Endothelial cell of umbilical vein (primary cell): ENCODE results near the gene RSPH6A. TPM values are rescaled to one million over a fixed set of nuclear protein-coding genes. Genes with fewer than 3 reads are reported as not detected.

Source experiments
- BruUV-seq: library from RNA; stranded (reverse); fragments of 400-500 nt; replicated peaks from 2 replicates; lab custom pipeline; 2021; lab: Mats Ljungman, UMichigan
- CTCF ChIA-PET: fragments of 300-600, 350-600 bp; sonication (Branson Sonifier 250); formaldehyde crosslinking; loops from one replicate; lab custom pipeline; 2021; ENCODE audit warnings: antibody characterized with exemption, inconsistent platforms; lab: Charles Lee
- POLR2A ChIA-PET: fragments of 300-600, 350-600 bp; sonication (Branson Sonifier 250); formaldehyde crosslinking; loops from one replicate; lab custom pipeline; 2021; ENCODE audit warnings: antibody characterized with exemption, inconsistent platforms; lab: Charles Lee
- DNase-seq: peaks from one replicate; pipeline ENCODE4 v3.0.0-alpha.2; 2011; ENCODE audit warnings: low read depth, low spot score
- FAIRE-seq: peaks from 2 replicates; lab custom pipeline; 2011; peaks lifted over from hg19 to GRCh38; lab: Jason Lieb, UNC
- H2AFZ ChIP-seq: 2 replicates; pipeline ENCODE4 v1.6.0; 2012; ENCODE audit warnings: low read depth, low read length, control low read depth, inconsistent platforms
- H3K27ac ChIP-seq: 2 replicates; pipeline ENCODE4 v1.5.1; 2011; ENCODE audit warnings: low read depth, mild to moderate bottlenecking, control low read depth, low read length, moderate library complexity; ENCODE audit not compliant: insufficient read depth
- H3K27me3 ChIP-seq, 2 experiments: 2 replicates each; pipeline versions ENCODE4 v1.6.0 to v1.6.1; 2011; ENCODE audit warnings: low read length in 2 of 2, mixed read lengths in 1 of 2; ENCODE audit not compliant: control insufficient read depth in 2 of 2, insufficient read depth in 2 of 2
- H3K36me3 ChIP-seq, 2 experiments: 2 replicates in 1 of 2; 3 replicates in 1 of 2; pipeline ENCODE4 v1.5.1; 2011; ENCODE audit warnings: low read length in 2 of 2, mild to moderate bottlenecking in 1 of 2, moderate library complexity in 1 of 2; ENCODE audit not compliant: control insufficient read depth in 2 of 2, insufficient read depth in 2 of 2; ENCODE audit errors: extremely low read depth in 1 of 2
- H3K4me1 ChIP-seq: 3 replicates; pipeline ENCODE4 v1.5.1; 2011; ENCODE audit warnings: mild to moderate bottlenecking, low read length; ENCODE audit not compliant: control insufficient read depth, insufficient read depth; ENCODE audit errors: extremely low read depth
- H3K4me2 ChIP-seq: 2 replicates; pipeline ENCODE4 v1.6.1; 2011; ENCODE audit warnings: low read length, control low read depth, mixed read lengths; ENCODE audit not compliant: insufficient read depth
- H3K4me3 ChIP-seq, 3 experiments: fragments of 200-600 bp in 1 of 3; sonication (generic), shearing (Covaris generic) in 1 of 3; replicated peaks in 1 of 3; 2 replicates each; pipeline ENCODE4 v1.5.1; 2011 to 2016; ENCODE audit warnings: control low read depth in 3 of 3, low read length in 3 of 3, mild to moderate bottlenecking in 2 of 3, inconsistent platforms in 1 of 3, low read depth in 1 of 3, moderate library complexity in 1 of 3; ENCODE audit not compliant: insufficient read depth in 1 of 3
- H3K79me2 ChIP-seq: 2 replicates; pipeline ENCODE4 v1.6.0; 2012; ENCODE audit warnings: low read length, inconsistent platforms; ENCODE audit not compliant: control insufficient read depth, insufficient read depth
- H3K9ac ChIP-seq: replicated peaks from 2 replicates; pipeline ENCODE3; 2011; ENCODE audit warnings: low read length, control low read depth; ENCODE audit not compliant: insufficient read depth; ENCODE audit errors: extremely low read depth
- H3K9me1 ChIP-seq: replicated peaks from 3 replicates; pipeline ENCODE4 v1.6.0; 2011; ENCODE audit warnings: mild to moderate bottlenecking, low read length; ENCODE audit not compliant: control insufficient read depth, insufficient read depth; ENCODE audit errors: extremely low read depth
- H3K9me3 ChIP-seq: replicated peaks from 2 replicates; pipeline ENCODE4 v1.5.1; 2012; ENCODE audit warnings: low read length, inconsistent platforms; ENCODE audit not compliant: control insufficient read depth, insufficient read depth
- H4K20me1 ChIP-seq: replicated peaks from 2 replicates; pipeline ENCODE3; 2011; ENCODE audit warnings: mild to moderate bottlenecking, low read length; ENCODE audit not compliant: control insufficient read depth, insufficient read depth; ENCODE audit errors: extremely low read depth
- EZH2 ChIP-seq: IDR thresholded peaks from 2 replicates; pipeline ENCODE4 v1.6.1; 2012; ENCODE audit warnings: borderline replicate concordance, low read depth, mild to moderate bottlenecking, moderate library complexity, low read length, inconsistent platforms; ENCODE audit not compliant: severe bottlenecking
- FOS ChIP-seq: IDR thresholded peaks from 2 replicates; pipeline ENCODE4 v1.6.1; 2011; ENCODE audit warnings: mild to moderate bottlenecking, low read length, moderate library complexity, borderline replicate concordance; ENCODE audit not compliant: insufficient read depth
- GATA2 ChIP-seq: IDR thresholded peaks from 2 replicates; pipeline ENCODE4 v1.7.0; 2011; ENCODE audit warnings: low read depth, mild to moderate bottlenecking, moderate library complexity, mixed read lengths, low read length; ENCODE audit not compliant: insufficient read length, insufficient read depth
- POLR2A ChIP-seq: IDR thresholded peaks from 2 replicates; pipeline ENCODE4 v1.6.1; 2012; ENCODE audit warnings: low read depth, mild to moderate bottlenecking, control low read depth, low read length
- POLR2AphosphoS5 ChIP-seq: IDR thresholded peaks from 2 replicates; pipeline ENCODE4 v1.6.1; 2012; ENCODE audit warnings: low read depth, mild to moderate bottlenecking, control low read depth, low read length, moderate library complexity; ENCODE audit not compliant: insufficient read depth
- dilution Hi-C: fragments of 300-500 bp; cut with MboI; formaldehyde crosslinking; loops from one replicate; pipeline ENCODE4 v1.15.0; 2019; ENCODE audit warnings: low sequenced_read_pairs; ENCODE audit not compliant: extremely low pct_ligation_motif_present
- intact Hi-C: fragments of 100-400 bp; cut with micrococcal nuclease; formaldehyde crosslinking; loops from one replicate; pipeline ENCODE4 v1.10.0; 2022
- polyA plus RNA-seq, 4 experiments: library from polyadenylated mRNA; depleted of rRNA in 3 of 4; stranded (reverse) in 3 of 4; unstranded in 1 of 4; fragments of >200 nt; gene quantifications; 2 replicates each; pipeline versions ENCODE4 v1.2.1 to v1.2.3, GENCODE V29; 2011 to 2012; ENCODE audit warnings: missing spikeins in 1 of 4
- total RNA-seq: library from RNA; stranded (reverse); gene quantifications from 2 replicates; pipeline ENCODE4 v1.2.3, GENCODE V29; 2021
- TF ChIP-seq, protein P1 (sequence below): IDR thresholded peaks from 2 replicates; pipeline ENCODE4 v1.6.1; 2011; ENCODE audit not compliant: insufficient read depth, insufficient read length

The RSPH6A gene
- total and polyA plus RNA-seq, 2 donors (not counting 3 experiments of a cell fraction or from before 2014, with no cell fraction given) = 0.03 to 0.62 TPM

DNA sequence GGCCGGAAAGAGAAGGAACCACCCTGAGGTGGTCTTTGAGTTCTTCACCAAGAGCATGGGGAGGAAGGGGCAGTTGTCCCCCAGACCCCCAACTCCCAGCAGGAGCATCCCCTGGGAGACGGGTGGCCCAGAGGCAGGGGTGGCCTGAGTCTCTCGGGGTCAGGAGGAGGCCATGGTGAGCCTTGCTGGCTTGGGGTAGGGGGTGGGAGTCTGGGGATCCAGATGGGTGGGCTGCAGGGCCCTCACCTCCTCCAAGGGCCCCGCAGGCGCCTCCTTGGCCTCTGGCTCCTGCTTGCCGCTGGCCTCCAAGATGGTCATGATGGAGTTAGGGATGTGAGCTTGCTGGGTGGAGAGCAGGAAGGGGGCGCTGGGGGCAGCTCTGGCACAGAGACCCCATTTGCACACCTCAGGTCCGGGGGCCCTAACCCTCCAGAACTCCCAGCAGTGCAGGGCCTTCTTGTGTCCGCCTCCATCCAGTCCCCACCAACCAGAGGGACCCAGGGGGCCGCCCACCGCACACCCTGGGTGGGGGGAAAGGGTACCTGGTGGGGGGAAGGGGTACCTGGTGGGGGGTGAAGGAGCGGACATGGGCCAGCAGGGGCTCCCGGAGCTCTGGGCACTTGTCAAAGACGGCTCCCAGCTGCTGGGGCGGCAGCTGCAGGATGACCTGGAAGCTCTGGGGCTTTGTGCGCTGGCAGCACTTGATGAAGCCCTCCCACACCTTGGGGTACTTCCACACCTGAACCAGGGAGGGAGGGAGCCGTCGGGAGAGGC, 1.3 kb upstream of the RSPH6A start:
- FAIRE-seq (no peak), DNase-seq (no peak)
- Histone ChIP-seq H3K27ac (no peak overlapping the region), H3K36me3 (peaks cover 3 to 9% of the 10 kb centered on the region in 2 experiments), H3K4me3 (peak overlapping the region in 2 of 3 experiments; percentile 23 to 60), H3K4me1 (peaks cover 22% of the 10 kb centered on the region), H3K27me3 (no peaks in the 10 kb centered on the region), H3K4me2 (no peak overlapping the region), H3K9ac (no peak overlapping the region), H3K79me2 (no peaks in the 10 kb centered on the region), H3K9me1 (no peaks in the 10 kb centered on the region), H3K9me3 (no peaks in the 10 kb centered on the region), H4K20me1 (no peaks in the 10 kb centered on the region), H2AFZ (no peak overlapping the region)
- POLR2A ChIA-PET = interaction anchor here (0.6 kb wide), 2 partner anchors 10 to 34 kb away, joined by 5 to 11 read pairs; partner anchors contain the start of gene DMPK
- TF ChIP-seq GATA2 (no peak), POLR2A (no peak), POLR2AphosphoS5 (no peak), FOS (no peak), EZH2 (no peak)
- TF ChIP-seq, protein P1, sequence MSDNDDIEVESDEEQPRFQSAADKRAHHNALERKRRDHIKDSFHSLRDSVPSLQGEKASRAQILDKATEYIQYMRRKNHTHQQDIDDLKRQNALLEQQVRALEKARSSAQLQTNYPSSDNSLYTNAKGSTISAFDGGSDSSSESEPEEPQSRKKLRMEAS = no peak
- BruUV-seq = no TSS peak
- intact Hi-C loops = loop anchor here (1.0 to 5.0 kb wide), 4 partner anchors 47 to 181 kb away; partner anchors contain the start of genes CCDC61, SIX5 and SYMPK
- CTCF ChIA-PET = interaction anchor here (0.6 to 2.6 kb wide), 44 partner anchors 8 to 649 kb away, joined by 3 to 38 read pairs (median 6); partner anchors contain the start of genes CCDC61, DMPK, DMWD and FBXO46
- dilution Hi-C loops = no loop called here
